ENCODE data around the gene UQCRQ.

DNA sequence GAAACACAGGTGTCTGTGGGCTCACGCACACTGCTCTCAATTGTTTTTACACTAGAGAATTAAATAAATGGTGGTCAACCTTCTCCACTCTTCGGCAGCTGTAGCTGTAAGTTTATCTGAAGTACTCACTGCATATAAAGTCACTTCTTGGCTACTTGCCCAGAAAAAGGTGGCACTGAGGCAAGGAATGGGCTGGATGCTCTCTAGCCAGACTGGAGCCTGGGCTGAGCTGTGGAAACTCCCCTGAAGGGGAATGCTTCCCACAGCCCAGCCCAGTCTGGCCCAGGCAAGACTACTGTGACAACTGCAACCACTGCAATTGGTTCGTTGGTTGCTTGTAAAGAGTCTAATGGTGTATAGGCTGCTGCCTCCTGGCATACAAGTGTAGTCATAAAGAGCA, 11.5 kb downstream of the UQCRQ start:
- TF ChIP-seq, protein P1, sequence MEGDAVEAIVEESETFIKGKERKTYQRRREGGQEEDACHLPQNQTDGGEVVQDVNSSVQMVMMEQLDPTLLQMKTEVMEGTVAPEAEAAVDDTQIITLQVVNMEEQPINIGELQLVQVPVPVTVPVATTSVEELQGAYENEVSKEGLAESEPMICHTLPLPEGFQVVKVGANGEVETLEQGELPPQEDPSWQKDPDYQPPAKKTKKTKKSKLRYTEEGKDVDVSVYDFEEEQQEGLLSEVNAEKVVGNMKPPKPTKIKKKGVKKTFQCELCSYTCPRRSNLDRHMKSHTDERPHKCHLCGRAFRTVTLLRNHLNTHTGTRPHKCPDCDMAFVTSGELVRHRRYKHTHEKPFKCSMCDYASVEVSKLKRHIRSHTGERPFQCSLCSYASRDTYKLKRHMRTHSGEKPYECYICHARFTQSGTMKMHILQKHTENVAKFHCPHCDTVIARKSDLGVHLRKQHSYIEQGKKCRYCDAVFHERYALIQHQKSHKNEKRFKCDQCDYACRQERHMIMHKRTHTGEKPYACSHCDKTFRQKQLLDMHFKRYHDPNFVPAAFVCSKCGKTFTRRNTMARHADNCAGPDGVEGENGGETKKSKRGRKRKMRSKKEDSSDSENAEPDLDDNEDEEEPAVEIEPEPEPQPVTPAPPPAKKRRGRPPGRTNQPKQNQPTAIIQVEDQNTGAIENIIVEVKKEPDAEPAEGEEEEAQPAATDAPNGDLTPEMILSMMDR (IDR thresholded peaks at IDR 0.05) = no peak
- no peak for TF ChIP-seq POLR2A (IDR thresholded peaks at IDR 0.05)
